SJCRH30 (cell line): Measurements from ENCODE around the gene UBAC2. TPM values are rescaled to one million over a fixed set of nuclear protein-coding genes. Genes with fewer than 3 reads are reported as not detected.
A peak's percentile ranks its signal among the peaks of the same experiment; 100 is the strongest.

Experiments
- DNase-seq, 2 experiments: peaks; one replicate each; pipeline ENCODE4 v3.0.0-alpha.2; 2015 to 2020
- H3K27ac ChIP-seq: fragments of 250-450 bp; sonication (Bioruptor Pico); 2 replicates; pipeline ENCODE4 v1.5.1; 2020; ENCODE audit warnings: mild to moderate bottlenecking, moderate library complexity
- H3K27me3 ChIP-seq: fragments of 250-450 bp; sonication (Bioruptor Pico); 2 replicates; pipeline ENCODE4 v1.5.1; 2020; ENCODE audit warnings: mild to moderate bottlenecking, moderate library complexity
- H3K36me3 ChIP-seq: fragments of 250-450 bp; sonication (Bioruptor Pico); 2 replicates; pipeline ENCODE4 v1.5.1; 2020; ENCODE audit warnings: mild to moderate bottlenecking, moderate library complexity
- H3K4me1 ChIP-seq: fragments of 250-450 bp; sonication (Bioruptor Pico); 2 replicates; pipeline ENCODE4 v1.5.1; 2020; ENCODE audit warnings: mild to moderate bottlenecking, moderate library complexity
- H3K4me3 ChIP-seq: fragments of 250-450 bp; sonication (Bioruptor Pico); 2 replicates; pipeline ENCODE4 v1.5.1; 2020; ENCODE audit warnings: mild to moderate bottlenecking, moderate library complexity
- H3K9me3 ChIP-seq: fragments of 250-450 bp; sonication (Bioruptor Pico); replicated peaks from 2 replicates; pipeline ENCODE4 v1.5.1; 2020; ENCODE audit warnings: mild to moderate bottlenecking, moderate library complexity
- total RNA-seq: library from RNA; depleted of rRNA; stranded (reverse); fragments of >200 nt; shearing (Covaris generic); gene quantifications from 2 replicates; pipeline ENCODE4 v1.2.3, GENCODE V29; 2014

UBAC2 gene
- total RNA-seq, 1 experiment from 2014 or later: 55.6 TPM

GRCh38 chr13:99331881-99332293 lies 131.2 kb downstream of the UBAC2 start:
- no peaks in the 10 kb centered on the region for H3K27me3 ChIP-seq
- no peak overlapping the region for H3K4me3 ChIP-seq
- peak; percentile 29 to 44 for DNase-seq
- H3K9me3 ChIP-seq: no peaks in the 10 kb centered on the region
- H3K4me1 ChIP-seq: peaks cover 23% of the 10 kb centered on the region
- H3K36me3 ChIP-seq: 0 out of 2 replicates have a peak, but pooled peaks cover 3% of the 10 kb centered on the region
- H3K27ac ChIP-seq: peak overlapping the region; percentile 41

DNA sequence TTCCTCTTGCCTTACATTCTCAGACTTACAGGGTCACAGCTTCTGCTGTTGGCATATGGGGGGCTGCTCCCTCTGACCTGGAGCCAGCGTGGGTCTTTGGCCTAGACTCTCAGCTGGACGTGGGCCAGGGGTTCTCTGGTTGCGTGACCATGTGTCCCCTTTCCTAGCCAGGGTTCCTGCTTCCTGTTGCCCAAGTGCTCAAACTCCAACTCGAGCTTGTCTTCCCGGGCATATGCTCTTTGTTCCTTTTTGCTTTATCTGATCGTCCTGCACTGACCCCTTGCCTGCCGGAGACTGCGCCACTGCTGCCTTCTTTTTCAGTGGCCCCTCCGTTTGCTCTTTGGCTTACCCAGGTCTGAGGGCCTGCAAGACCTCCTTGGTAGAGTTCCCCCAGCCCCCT lies 131.8 kb downstream of the UBAC2 start:
- no peak overlapping the region for H3K4me3 ChIP-seq
- H3K27me3 ChIP-seq: no peaks in the 10 kb centered on the region
- 0 out of 2 replicates have a peak, but pooled peaks cover 3% of the 10 kb centered on the region for H3K36me3 ChIP-seq
- H3K9me3 ChIP-seq: no peaks in the 10 kb centered on the region
- DNase-seq: peak in 1 of 2 experiments; percentile 11
- peak overlapping the region; percentile 41 for H3K27ac ChIP-seq
- peaks cover 23% of the 10 kb centered on the region for H3K4me1 ChIP-seq

GRCh38 chr13:99334221-99334620 lies 133.6 kb downstream of the UBAC2 start:
- Histone ChIP-seq H3K4me1 (peaks cover 23% of the 10 kb centered on the region), H3K4me3 (no peak overlapping the region), H3K27ac (no peak overlapping the region), H3K27me3 (no peaks in the 10 kb centered on the region), H3K9me3 (no peaks in the 10 kb centered on the region), H3K36me3 (no peaks in the 10 kb centered on the region)
- no peak for DNase-seq

GRCh38 chr13:99335087-99335486 lies 134.4 kb downstream of the UBAC2 start:
- Histone ChIP-seq H3K27ac (no peak overlapping the region), H3K4me1 (peaks cover 23% of the 10 kb centered on the region), H3K4me3 (no peak overlapping the region), H3K36me3 (no peaks in the 10 kb centered on the region; the same call in 1 of the 2 replicates), H3K27me3 (no peaks in the 10 kb centered on the region), H3K9me3 (no peaks in the 10 kb centered on the region)
- no peak for DNase-seq

DNA sequence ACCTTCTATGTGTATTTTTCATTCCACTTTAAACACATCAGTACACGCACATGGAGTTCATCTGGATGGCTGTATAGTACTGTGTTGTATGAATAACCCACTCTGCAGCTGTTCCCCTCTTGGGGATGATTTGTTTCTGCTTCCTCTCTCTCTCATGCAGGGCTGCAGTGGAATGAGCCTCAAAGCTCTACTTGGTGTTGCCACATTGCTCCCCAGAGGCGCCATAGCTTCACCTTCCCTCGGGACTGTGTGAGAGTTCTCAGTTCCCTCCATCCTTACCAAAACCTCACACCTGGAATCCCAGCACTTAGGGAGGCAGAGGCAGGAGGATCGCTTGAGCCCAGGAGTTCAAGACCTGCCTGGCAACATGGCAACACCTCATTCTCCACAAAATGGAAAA lies 134.9 kb downstream of the UBAC2 start:
- H3K9me3 ChIP-seq: no peaks in the 10 kb centered on the region

DNA sequence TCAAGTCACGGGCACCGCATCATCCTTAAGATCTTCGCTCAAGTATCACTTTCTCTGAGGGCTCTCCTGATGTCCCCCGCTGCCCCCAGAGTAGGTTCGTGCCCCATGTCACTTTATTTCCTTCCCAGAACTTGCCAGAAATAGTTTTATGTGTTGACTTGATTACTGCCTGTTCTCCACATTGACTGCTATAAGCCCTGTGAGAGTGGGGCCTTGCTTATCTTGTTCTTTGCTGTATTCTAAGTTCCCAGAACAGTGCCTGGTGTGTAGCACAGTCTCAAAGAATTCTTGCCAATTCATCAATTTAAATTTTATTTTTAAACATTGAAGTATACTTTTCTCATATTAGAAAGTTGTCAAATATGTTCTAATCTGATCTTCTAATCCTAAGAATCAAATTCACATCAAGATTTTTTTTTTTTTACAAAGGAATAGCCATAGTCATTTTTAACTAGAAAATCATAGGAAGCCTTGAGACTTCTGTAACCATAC lies 138.6 kb downstream of the UBAC2 start:
- no peaks in the 10 kb centered on the region for H3K27me3 ChIP-seq
- no peaks in the 10 kb centered on the region for H3K4me1 ChIP-seq
- H3K27ac ChIP-seq: no peak overlapping the region
- no peak for DNase-seq
- peaks cover 7% of the 10 kb centered on the region; the same call in 1 of the 2 replicates for H3K36me3 ChIP-seq
- H3K4me3 ChIP-seq: no peak overlapping the region
- no peaks in the 10 kb centered on the region for H3K9me3 ChIP-seq

More for the DNA sequence above, 134.9 kb downstream of the UBAC2 start:
- peak in 1 of 2 experiments; percentile 20 for DNase-seq
- Histone ChIP-seq H3K27ac (no peak overlapping the region), H3K27me3 (no peaks in the 10 kb centered on the region), H3K36me3 (peaks cover 2% of the 10 kb centered on the region; the same call in 1 of the 2 replicates), H3K4me3 (no peak overlapping the region), H3K4me1 (peaks cover 22% of the 10 kb centered on the region)

DNA sequence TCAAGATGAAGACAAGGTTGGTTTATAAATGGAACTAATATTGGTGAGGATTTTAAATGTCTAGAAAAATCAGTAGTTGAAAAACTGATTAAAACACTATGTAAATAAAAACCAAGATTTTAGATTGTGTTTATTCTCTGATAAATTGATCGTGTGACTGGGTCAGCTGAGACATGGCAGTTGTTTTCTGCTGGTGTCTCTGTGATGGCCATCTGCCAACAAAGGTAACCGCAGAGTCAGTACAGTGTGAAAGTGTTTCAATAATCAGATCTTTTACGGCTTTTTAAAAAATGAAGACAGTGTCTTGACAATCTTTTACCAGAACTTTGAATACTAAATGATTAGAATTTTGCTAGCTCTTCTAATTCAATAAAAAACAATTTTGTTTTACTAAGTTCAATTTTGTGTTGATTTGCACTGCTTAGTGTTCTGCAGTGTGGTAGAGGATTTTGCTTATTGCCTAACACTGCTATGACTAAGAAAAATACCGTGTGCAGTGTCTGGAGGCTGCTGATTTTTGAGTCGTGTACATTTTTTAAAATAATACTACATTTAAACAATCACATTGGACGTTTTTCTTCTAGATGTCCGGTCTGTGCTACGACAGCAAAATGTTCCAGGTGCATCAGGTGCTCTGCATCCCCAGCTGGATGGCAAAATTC lies 139.2 kb downstream of the UBAC2 start:
- Histone ChIP-seq H3K27ac (no peak overlapping the region), H3K4me3 (no peak overlapping the region), H3K9me3 (no peaks in the 10 kb centered on the region), H3K27me3 (no peaks in the 10 kb centered on the region), H3K36me3 (peaks cover 7% of the 10 kb centered on the region; the same call in 1 of the 2 replicates), H3K4me1 (no peaks in the 10 kb centered on the region)
- DNase-seq: no peak

DNA sequence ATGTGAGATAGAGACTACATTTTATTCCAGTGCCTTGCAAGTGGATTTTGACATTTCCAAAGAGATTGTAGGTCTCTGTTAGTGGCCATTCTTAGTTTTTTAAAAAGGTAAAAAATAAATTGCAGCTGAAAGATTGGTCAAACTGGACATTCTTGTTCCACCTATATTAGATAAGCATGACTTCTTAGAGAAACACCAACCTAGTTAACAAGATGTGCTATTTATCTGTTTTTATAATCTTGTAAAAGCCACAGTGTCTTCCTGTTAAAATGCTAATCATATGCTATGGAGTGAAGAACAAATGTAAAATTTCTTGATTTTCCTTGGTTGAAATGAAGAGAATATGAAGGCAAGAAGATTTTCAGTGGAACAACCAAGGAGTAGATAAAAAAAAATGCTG lies 140.0 kb downstream of the UBAC2 start:
- DNase-seq: no peak
- Histone ChIP-seq H3K36me3 (peaks cover 7% of the 10 kb centered on the region; the same call in 1 of the 2 replicates), H3K4me1 (no peaks in the 10 kb centered on the region), H3K9me3 (no peaks in the 10 kb centered on the region), H3K4me3 (no peak overlapping the region), H3K27ac (no peak overlapping the region), H3K27me3 (no peaks in the 10 kb centered on the region)

DNA sequence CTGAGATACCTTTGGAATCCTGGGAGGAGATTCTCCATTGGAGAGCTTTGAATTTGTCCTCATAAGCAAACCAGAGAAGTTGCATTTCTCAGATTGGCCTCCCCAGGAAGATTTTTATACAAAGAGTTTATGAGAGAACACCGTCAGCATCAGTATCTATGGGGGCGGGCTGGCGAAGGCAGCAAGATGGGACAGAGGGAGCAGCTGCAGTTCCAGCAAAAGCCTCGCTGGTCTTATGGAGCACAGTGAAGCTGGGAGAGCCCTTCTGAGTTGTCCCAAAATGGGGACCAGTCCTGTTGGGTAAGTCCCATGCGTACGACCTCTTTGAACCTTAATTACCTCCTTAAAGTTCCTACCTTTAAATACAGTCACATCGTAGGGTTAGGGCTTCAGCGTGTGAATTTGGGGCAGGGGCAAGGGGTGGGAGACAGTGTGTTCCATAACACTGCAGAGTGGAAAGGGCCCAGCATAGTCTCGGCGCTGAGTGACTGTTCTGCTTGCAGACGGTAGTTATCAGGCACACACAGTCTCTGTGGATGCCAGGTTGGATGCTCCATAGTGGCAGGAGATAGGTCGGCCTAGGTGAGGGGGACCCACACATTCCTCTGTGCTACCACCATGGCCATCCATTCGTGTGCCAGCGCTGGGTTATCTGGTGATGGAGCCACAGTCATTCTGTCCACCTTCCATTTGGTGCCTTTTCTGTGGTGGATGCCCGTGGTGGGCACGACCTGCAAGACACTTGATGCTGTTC lies 141.5 kb downstream of the UBAC2 start:
- H3K36me3 ChIP-seq: peaks cover 7% of the 10 kb centered on the region; the same call in 1 of the 2 replicates

GRCh38 chr13:99342723-99343315 lies 142.2 kb downstream of the UBAC2 start:
- no peaks in the 10 kb centered on the region for H3K27me3 ChIP-seq
- peaks cover 6% of the 10 kb centered on the region for H3K4me1 ChIP-seq
- no peak for DNase-seq
- H3K36me3 ChIP-seq: peaks cover 7% of the 10 kb centered on the region; the same call in 1 of the 2 replicates
- H3K9me3 ChIP-seq: no peaks in the 10 kb centered on the region
- no peak overlapping the region for H3K27ac ChIP-seq
- no peak overlapping the region for H3K4me3 ChIP-seq

More for the DNA sequence above, 141.5 kb downstream of the UBAC2 start:
- Histone ChIP-seq H3K27me3 (no peaks in the 10 kb centered on the region), H3K4me3 (no peak overlapping the region), H3K4me1 (no peaks in the 10 kb centered on the region), H3K27ac (no peak overlapping the region), H3K9me3 (no peaks in the 10 kb centered on the region)
- DNase-seq: no peak

DNA sequence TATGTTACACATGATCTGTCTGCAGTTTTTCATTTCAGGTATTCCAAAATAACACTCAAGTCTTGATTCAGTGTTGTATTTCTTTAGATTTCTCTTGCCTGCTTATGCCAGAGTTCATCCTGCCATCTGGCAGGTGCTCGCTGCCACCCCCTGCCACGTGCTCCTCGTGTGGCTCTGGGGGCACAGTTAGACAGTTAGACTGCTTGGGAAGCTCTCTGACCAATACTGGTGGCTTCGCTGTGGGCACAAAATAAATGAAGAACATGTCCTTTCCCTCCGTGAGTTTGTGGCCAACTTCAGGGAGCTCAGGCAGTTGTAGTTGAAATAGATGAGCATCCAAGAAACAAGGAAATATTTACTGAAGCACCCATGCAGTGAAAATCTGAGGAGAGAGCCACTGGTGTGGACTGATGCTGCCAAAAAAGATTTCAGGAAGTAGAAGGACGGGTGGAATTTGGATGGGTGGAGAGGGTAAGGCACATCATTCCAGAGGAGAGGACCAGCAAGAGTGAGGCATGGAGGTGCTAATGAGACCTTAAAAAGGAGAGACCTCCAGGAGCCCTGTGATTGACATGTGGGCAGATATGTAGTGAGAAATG lies 144.1 kb downstream of the UBAC2 start:
- peaks cover 15% of the 10 kb centered on the region for H3K4me1 ChIP-seq
- DNase-seq: no peak
- H3K36me3 ChIP-seq: peaks cover 11% of the 10 kb centered on the region; the same call in 1 of the 2 replicates
- no peaks in the 10 kb centered on the region for H3K27me3 ChIP-seq
- no peak overlapping the region for H3K27ac ChIP-seq
- H3K4me3 ChIP-seq: no peak overlapping the region
- H3K9me3 ChIP-seq: no peaks in the 10 kb centered on the region

- Histone ChIP-seq H3K36me3 (peaks cover 11% of the 10 kb centered on the region; the same call in 1 of the 2 replicates), H3K9me3 (no peaks in the 10 kb centered on the region), H3K4me1 (peaks cover 15% of the 10 kb centered on the region), H3K4me3 (no peak overlapping the region), H3K27me3 (no peaks in the 10 kb centered on the region), H3K27ac (no peak overlapping the region)
- DNase-seq: no peak
Observed at GRCh38 chr13:99345345-99345744, 144.7 kb downstream of the UBAC2 start.

GRCh38 chr13:99346335-99347042 lies 145.8 kb downstream of the UBAC2 start:
- peaks cover 15% of the 10 kb centered on the region for H3K4me1 ChIP-seq
- H3K36me3 ChIP-seq: peaks cover 4% of the 10 kb centered on the region; the same call in 1 of the 2 replicates
- no peak overlapping the region for H3K27ac ChIP-seq
- no peak overlapping the region for H3K4me3 ChIP-seq
- no peaks in the 10 kb centered on the region for H3K9me3 ChIP-seq
- DNase-seq: no peak
- H3K27me3 ChIP-seq: no peaks in the 10 kb centered on the region

GRCh38 chr13:99347335-99347878 lies 146.8 kb downstream of the UBAC2 start:
- Histone ChIP-seq H3K4me3 (no peak overlapping the region), H3K27ac (peak overlapping the region; percentile 74)

More at GRCh38 chr13:99347335-99347878, 146.8 kb downstream of the UBAC2 start:
- Histone ChIP-seq H3K9me3 (no peaks in the 10 kb centered on the region), H3K4me1 (peaks cover 15% of the 10 kb centered on the region), H3K27me3 (no peaks in the 10 kb centered on the region), H3K36me3 (peaks cover 4% of the 10 kb centered on the region; the same call in 1 of the 2 replicates)
- DNase-seq: no peak
